ENCODE results near the gene CDK16.

Gene CDK16

DNA sequence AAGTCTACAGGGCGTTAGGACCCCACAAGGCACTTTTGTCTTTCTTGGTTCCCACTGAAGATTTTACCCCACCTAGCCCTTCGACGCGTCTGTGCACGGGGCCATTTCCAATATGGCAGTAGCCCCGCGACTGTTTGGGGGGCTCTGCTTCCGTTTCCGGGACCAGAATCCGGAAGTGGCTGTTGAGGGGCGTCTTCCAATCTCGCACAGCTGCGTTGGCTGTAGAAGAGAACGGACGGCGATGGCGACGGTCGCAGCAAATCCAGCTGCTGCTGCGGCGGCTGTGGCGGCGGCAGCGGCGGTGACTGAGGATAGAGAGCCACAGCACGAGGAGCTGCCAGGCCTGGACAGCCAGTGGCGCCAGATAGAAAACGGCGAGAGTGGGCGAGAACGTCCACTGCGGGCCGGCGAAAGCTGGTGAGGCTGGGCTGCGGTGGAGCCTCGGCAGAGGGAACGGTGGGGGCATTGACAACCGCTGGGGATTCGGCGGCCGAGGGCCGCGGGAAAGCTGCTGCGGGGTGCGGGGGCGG lies 14.4 kb downstream of the CDK16 start, which contains the start of gene USP11:
TSS of gene USP11 (plus strand) at position 207 of the 530 bp plus-strand sequence. CDS start at position 242, 35 bp downstream.
- peak within 1 kb of the TSS; percentile 73 for H3K4me3 ChIP-seq
- H3K36me3 ChIP-seq, result peaks cover 35% of the 10 kb centered on the region
- no peak for TF ChIP-seq Cebpa-rat (IDR thresholded peaks at IDR 0.05)
- peaks cover 13% of the 10 kb centered on the region; the same call in 1 of the 2 replicates for H3K9me3 ChIP-seq
- H3K27ac ChIP-seq, result peak within 1 kb of the TSS; percentile 87
- H3K27me3 ChIP-seq, result peaks cover 60% of the 10 kb centered on the region
- H3K4me1 ChIP-seq, result peaks cover 14% of the 10 kb centered on the region
- H3K9ac ChIP-seq, result peak within 1 kb of the TSS; percentile 83
- H3K4me2 ChIP-seq, result peak within 1 kb of the TSS; percentile 79
- H4K20me1 ChIP-seq, result peaks cover 42% of the 10 kb centered on the region

- TF ChIP-seq Cebpa-rat (IDR thresholded peaks at IDR 0.05), result no peak
- H3K9ac ChIP-seq, result peak overlapping the region; percentile 83
- peaks cover 13% of the 10 kb centered on the region; the same call in 1 of the 2 replicates for H3K9me3 ChIP-seq
- H3K4me3 ChIP-seq, result peak overlapping the region; percentile 73
- H3K4me1 ChIP-seq, result peaks cover 14% of the 10 kb centered on the region
- H4K20me1 ChIP-seq, result peaks cover 44% of the 10 kb centered on the region
- peak overlapping the region; percentile 79 for H3K4me2 ChIP-seq
- peaks cover 29% of the 10 kb centered on the region for H3K36me3 ChIP-seq
- peak overlapping the region; percentile 87 for H3K27ac ChIP-seq
- peaks cover 66% of the 10 kb centered on the region for H3K27me3 ChIP-seq
These were observed 15.0 kb downstream of the CDK16 start for GRCh38 chrX:47233333-47234113.

- H3K27me3 ChIP-seq, result peaks cover 74% of the 10 kb centered on the region
- H3K4me1 ChIP-seq, result peaks cover 14% of the 10 kb centered on the region
- peaks cover 44% of the 10 kb centered on the region for H4K20me1 ChIP-seq
- TF ChIP-seq Cebpa-rat (IDR thresholded peaks at IDR 0.05), result no peak
- H3K9me3 ChIP-seq, result peaks cover 13% of the 10 kb centered on the region; the same call in 1 of the 2 replicates
- no peak overlapping the region for H3K9ac ChIP-seq
- H3K36me3 ChIP-seq, result peaks cover 25% of the 10 kb centered on the region
- H3K4me3 ChIP-seq, result peak overlapping the region; percentile 73
- H3K27ac ChIP-seq, result no peak overlapping the region
- H3K4me2 ChIP-seq, result peak overlapping the region; percentile 45
These were observed 16.1 kb downstream of the CDK16 start for GRCh38 chrX:47234583-47234982.

DNA sequence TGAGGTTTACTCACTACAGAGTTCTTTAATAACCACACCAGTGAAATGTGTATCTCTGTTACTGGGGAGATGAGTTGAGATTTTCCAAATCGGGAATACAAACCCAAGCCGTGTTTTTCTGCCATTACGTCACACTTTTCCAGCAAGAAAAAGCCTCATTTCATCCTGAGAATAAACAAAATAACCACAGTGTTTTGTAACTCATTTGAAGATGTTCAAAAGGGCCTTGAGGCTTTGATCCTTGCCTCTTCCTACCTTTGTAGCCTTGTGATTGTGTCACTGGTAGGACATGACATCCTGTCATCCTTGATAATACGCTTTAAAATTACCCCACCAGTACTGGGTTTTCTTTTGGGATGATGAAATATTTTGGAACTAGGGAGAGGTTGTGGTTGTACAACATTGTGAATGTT lies 17.2 kb downstream of the CDK16 start:
- Histone ChIP-seq H3K27me3 (peaks cover 86% of the 10 kb centered on the region), H3K36me3 (peaks cover 27% of the 10 kb centered on the region), H3K4me2 (no peak overlapping the region), H3K4me1 (peaks cover 14% of the 10 kb centered on the region), H3K4me3 (no peak overlapping the region), H4K20me1 (peaks cover 48% of the 10 kb centered on the region), H3K9me3 (peaks cover 13% of the 10 kb centered on the region; the same call in 1 of the 2 replicates), H3K9ac (no peak overlapping the region), H3K27ac (no peak overlapping the region)
- TF ChIP-seq Cebpa-rat (IDR thresholded peaks at IDR 0.05), result no peak

DNA sequence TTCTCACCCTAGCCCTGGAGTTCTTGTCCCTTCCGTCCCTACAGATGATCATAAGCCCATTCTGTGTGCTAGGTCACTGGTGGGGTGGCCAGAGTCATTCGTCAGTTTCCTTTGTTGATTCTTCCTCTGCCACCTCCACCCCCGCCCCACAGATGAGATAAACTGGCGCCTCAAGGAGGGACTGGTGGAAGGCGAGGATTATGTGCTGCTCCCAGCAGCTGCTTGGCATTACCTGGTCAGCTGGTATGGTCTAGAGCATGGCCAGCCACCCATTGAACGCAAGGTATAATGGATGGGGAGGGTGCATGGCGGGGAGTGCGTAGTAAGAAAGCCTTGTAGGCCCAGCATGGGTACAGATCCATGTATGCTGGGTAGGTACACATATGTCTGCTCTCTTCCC lies 20.7 kb downstream of the CDK16 start:
- H3K27ac ChIP-seq, result no peak overlapping the region
- H3K4me2 ChIP-seq, result no peak overlapping the region
- no peak overlapping the region for H3K9ac ChIP-seq
- no peak for TF ChIP-seq Cebpa-rat (IDR thresholded peaks at IDR 0.05)
- H3K4me3 ChIP-seq, result no peak overlapping the region
- H3K9me3 ChIP-seq, result no peaks in the 10 kb centered on the region
- no peaks in the 10 kb centered on the region for H3K4me1 ChIP-seq
- peaks cover 52% of the 10 kb centered on the region for H3K36me3 ChIP-seq
- H4K20me1 ChIP-seq, result peaks cover 57% of the 10 kb centered on the region
- peaks cover 80% of the 10 kb centered on the region for H3K27me3 ChIP-seq

DNA sequence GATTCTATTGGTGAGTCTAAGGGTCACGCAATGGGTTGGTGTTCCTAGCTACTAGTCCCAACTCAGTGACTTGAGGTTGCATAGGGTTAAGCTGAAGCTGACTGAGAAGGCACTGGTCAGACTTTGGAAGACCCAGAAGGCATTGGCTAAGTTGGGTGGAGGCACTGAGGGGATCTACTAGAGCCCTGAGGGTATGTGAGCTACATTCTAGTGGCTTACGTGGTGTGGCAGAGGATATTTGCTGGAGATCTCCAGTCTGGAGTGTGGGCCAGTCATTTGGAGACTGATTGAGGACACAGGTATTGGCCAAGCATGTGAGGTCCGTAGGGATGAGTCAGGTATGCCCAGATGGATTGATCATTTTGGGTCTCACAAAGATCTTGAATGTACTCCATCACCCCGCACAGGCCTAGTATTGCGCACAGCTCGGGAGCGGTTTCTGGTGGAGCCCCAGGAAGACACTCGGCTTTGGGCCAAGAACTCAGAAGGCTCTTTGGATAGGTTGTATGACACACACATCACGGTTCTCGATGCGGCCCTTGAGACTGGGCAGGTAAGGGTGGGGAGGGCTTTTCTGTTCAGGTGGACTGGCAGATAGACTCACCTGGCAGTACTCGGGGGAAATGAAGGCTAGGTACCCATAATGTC lies 21.5 kb downstream of the CDK16 start:
- peaks cover 83% of the 10 kb centered on the region for H3K27me3 ChIP-seq
- no peaks in the 10 kb centered on the region for H3K4me1 ChIP-seq
- no peak overlapping the region for H3K4me3 ChIP-seq
- no peak for TF ChIP-seq Cebpa-rat (IDR thresholded peaks at IDR 0.05)
- no peak overlapping the region for H3K4me2 ChIP-seq
- no peak overlapping the region for H3K9ac ChIP-seq
- peaks cover 64% of the 10 kb centered on the region for H4K20me1 ChIP-seq
- H3K9me3 ChIP-seq, result no peaks in the 10 kb centered on the region
- no peak overlapping the region for H3K27ac ChIP-seq
- peaks cover 60% of the 10 kb centered on the region for H3K36me3 ChIP-seq

- Histone ChIP-seq H3K4me2 (no peak overlapping the region), H3K27ac (no peak overlapping the region), H3K9me3 (no peaks in the 10 kb centered on the region), H3K4me1 (no peaks in the 10 kb centered on the region), H3K36me3 (peaks cover 66% of the 10 kb centered on the region), H4K20me1 (peaks cover 63% of the 10 kb centered on the region), H3K27me3 (peaks cover 83% of the 10 kb centered on the region), H3K9ac (no peak overlapping the region), H3K4me3 (no peak overlapping the region)
- TF ChIP-seq Cebpa-rat (IDR thresholded peaks at IDR 0.05), result no peak
These were observed 22.1 kb downstream of the CDK16 start for GRCh38 chrX:47240619-47241018.

- H3K4me1 ChIP-seq, result no peaks in the 10 kb centered on the region
- H3K9me3 ChIP-seq, result no peaks in the 10 kb centered on the region
- no peak for TF ChIP-seq Cebpa-rat (IDR thresholded peaks at IDR 0.05)
- no peak overlapping the region for H3K9ac ChIP-seq
- H3K4me3 ChIP-seq, result no peak overlapping the region
- H3K27me3 ChIP-seq, result peaks cover 83% of the 10 kb centered on the region
- H3K27ac ChIP-seq, result no peak overlapping the region
- H3K36me3 ChIP-seq, result peaks cover 71% of the 10 kb centered on the region
- peaks cover 63% of the 10 kb centered on the region for H4K20me1 ChIP-seq
- no peak overlapping the region for H3K4me2 ChIP-seq
These were observed 22.9 kb downstream of the CDK16 start for GRCh38 chrX:47241201-47242011.

- Histone ChIP-seq H3K4me2 (no peak overlapping the region), H3K9me3 (no peaks in the 10 kb centered on the region), H3K27ac (no peak overlapping the region), H3K4me1 (no peaks in the 10 kb centered on the region), H3K4me3 (no peak overlapping the region), H4K20me1 (peaks cover 63% of the 10 kb centered on the region), H3K27me3 (peaks cover 85% of the 10 kb centered on the region), H3K9ac (no peak overlapping the region), H3K36me3 (peaks cover 80% of the 10 kb centered on the region)
- no peak for TF ChIP-seq Cebpa-rat (IDR thresholded peaks at IDR 0.05)
These were observed 23.8 kb downstream of the CDK16 start for GRCh38 chrX:47242321-47242720.
